Measurements from ENCODE around the gene PAK3.

PAK3 gene

DNA sequence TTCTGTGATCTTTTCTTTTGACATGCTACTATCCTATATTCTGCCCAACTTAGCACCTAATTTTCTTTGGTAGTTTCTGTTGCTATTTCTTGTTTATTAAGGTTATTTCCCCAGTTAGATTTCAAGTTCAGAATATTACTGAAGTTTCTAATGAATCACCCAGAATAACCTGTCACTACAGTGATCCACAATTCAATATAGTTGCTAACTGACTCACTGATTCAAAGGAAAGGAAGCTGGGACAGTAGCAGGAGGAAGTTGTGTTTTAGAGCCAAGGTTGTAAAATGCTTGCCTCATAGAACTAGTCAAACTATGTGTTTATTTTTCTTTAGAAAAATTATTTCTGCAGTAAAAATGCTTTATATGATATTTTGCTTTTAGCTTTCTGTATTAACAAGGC lies 37.4 kb downstream of the PAK3 start:
- no peak for DNase-seq

DNA sequence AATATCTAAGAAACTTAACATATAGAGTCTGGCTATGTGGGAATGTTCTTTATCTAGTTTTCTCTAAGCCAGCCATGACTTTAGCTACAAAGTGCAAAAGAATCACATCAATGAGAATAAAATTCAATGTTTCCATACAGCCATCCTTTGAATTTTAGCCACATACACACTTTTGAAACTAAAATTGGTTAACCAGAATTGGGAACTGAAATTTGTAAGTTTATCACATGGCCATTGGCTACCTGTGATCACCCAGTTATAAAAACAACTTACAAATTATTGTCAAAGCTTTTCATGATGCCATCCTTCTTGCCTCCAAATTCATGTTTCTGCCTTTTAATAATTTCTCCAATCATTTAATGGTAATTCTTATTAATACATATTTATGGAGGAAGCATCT lies 49.9 kb downstream of the PAK3 start:
- DNase-seq, result no peak

DNA sequence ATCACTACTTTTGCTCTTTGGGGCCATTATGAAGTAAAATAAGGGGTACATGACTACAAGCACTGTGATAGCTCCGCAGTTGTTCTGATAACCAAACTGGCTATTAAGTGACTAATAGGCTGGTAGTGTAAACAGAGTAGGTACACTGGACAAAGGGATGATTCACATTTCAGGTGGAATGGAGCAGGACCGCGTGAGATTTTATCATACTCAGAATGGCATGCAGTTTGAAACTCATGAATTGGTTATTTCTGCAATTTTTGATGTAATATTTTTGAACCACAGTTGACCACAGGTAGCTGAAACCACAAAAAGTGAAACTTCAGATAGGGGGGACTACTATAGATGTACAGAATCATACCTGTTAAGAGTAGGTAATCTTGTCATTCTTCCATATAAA lies 55.8 kb downstream of the PAK3 start:
- DNase-seq, result no peak

DNA sequence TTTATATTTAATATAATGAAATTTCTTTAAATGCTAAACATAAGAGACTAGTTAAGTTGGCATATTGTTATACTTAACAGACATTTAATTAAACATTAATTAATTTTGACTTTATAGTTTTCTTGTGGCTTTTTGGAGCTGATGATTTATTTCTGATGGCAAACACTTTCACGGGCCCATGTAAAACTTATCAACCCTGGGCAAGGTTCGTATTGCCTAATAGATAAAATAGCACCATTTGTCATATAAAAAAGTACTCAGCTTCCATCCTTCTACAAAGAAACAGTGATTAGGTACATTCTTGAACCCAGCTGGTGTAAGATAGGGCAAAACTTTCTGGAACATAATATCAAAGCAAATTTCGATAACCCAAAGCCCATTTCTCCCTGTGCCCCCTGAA lies 63.2 kb downstream of the PAK3 start:
- no peak for DNase-seq

DNA sequence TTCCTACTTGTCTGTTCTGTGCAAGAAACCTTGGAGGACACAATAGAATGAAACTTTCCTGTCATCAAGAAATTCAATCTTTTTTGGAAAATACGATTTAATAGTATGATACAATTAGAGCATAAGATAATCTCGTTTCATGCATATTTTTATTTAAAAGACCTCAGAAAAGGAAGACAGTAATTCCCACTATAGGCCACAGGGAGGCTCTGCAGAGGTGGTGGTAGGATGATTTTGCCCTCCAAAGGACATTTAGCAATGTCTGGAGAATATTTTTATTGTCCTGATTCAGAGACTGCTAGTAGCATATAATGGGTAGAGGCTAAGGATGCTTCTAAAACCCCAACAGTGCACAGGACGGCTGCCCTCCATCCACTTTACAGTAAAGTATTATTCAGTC lies 68.7 kb downstream of the PAK3 start:
- DNase-seq, result no peak

DNA sequence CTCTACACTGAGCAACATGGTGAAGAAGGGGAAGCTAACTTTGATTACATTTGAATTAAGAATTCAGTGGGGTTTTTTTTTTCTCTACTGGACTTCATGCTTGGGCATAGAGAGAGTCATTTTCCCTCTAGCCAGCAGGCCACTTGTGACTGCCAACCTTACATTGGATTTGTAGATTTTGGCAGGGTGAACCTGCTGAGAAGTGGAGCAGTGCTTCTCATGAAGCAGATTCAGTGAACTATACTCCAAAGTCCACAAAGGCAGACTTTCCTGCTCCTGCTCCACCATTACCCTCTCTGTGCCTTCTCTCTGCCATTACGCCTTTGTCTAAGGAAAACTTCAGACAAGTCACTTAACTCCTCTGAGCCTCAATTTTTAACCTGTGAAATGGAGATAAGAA lies 69.9 kb downstream of the PAK3 start:
- no peak for DNase-seq

DNA sequence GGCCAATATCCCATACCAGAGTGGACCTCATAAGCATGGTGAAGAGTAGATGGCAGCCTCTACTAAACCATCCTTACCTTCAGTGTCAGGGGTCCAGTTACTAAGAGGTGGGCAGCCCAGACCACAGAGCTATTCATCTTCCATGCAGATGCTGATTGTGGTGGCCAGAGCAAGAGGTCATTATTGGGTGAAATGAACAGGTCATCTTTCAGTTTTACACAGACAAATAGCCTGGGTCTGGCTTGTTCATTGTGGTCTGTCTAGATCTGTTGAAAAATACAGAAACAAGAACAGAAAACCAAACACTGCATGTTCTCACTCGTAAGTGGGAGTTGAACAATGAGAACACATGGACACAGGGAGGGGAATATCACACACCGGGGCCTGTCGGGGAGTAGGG lies 71.3 kb downstream of the PAK3 start:
- no peak for DNase-seq

DNA sequence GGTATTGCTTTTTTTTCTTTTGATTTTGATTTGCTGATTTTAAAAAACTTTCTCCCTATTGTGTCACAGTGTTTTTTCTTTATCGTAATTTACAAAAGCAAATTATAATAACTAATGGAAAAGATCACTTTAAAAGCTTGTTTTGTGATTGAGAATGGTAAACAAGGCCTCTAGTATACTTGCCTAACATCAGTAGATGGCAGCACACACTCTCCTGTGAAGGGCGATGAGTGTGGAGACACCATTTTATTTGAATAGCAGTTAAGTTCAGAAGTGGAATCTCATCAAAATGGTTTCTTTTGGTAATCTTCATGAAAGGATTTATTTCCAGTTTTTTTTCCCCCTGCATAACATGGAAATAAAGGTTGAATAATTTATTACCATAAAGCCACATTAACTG lies 72.3 kb downstream of the PAK3 start:
- no peak for DNase-seq

DNA sequence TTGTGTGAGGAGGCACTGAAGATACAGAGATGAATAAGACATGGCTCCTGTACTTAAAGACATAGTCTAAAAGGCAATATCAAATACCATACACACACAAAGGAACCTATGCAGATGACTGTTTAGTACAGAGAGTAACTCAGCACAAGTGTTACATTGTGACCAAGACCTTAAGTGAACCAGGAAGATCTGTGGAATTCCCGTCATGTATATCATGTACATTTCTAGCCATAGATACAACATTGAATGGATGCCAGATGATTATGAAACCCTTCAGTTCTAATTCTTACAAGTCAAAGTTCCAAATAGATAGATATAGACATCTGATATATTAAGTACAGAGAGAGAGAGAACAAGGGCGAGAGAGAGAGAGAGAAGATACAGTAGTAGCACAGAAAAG lies 73.2 kb downstream of the PAK3 start:
- DNase-seq, result no peak

DNA sequence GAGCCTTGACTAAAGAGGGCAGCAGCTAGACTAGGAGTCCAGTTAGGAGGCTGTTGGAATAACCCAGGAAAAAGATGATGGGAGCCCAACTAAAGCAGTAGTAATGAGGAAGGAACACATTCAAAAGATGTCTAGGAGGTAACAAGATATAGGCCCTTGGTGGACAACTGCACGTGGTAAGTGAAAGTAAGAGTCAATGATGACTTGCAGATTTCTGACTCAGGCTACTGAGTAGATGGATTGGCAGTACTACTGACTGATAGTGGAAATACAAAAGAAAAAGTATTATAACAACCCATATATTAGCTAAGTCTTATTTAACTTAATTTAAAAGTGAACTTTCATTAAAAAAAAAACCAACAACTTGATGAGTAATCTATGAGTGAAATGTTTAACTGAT lies 74.0 kb downstream of the PAK3 start:
- no peak for DNase-seq

DNA sequence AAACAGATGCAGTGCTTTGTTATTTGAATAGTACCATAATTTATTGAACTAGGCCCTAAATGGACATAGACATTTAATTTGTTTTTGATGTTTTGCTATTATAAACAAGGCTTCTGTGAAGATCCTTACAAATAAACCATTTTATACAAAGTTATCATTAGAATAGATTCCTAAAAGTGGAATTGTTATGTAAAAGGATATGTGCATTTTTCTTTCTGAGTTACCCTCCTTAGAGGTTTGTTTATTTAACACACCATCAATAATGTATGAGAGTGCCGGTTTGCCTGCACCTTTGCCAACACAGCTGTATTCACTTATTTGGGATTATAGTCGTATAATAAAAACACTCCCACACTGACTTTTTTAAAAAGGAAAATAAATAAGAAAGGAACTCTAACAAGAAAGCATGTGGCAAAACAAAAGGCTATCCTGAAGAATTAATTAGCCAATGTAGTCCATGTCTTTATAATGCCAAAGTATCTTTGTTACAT lies 84.8 kb downstream of the PAK3 start:
- DNase-seq, result no peak

DNA sequence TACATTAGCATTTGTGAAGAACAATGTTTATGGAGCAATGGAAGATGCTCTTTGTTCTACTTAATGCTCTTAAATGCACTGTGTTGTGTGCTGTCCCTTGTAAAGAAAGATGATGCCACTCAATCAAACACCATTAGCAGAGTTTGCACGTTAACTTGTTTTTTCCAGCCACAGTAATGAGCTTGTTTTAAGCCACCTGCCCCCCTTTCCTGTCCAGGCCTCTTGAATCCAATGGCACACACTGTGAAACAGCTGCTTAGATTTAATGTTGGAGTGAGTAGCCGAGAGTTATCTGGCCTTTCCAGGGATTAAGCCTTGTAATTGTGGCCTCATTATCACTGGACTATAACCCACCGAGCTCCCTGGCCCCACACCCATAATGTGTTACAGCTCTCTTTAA lies 86.0 kb downstream of the PAK3 start:
- no peak for DNase-seq

DNA sequence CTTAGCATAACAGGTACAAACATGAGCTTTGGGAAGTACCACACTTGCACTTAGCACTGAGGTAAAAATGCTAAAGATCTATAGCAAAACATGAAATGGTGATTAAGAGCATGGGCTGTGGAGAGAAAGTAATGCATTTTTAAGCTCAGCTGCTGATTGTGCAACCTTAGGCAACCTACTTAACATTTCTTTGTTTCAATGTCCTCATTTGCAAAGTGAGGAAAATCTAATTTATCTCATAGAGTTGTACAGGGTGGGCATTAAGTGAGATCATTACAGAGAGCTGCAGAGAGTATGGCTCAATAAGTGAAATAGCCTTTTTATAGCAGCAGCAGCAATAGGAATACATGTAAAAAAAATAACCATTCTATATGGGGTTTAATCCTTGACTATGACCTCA lies 87.0 kb downstream of the PAK3 start:
- no peak for DNase-seq

DNA sequence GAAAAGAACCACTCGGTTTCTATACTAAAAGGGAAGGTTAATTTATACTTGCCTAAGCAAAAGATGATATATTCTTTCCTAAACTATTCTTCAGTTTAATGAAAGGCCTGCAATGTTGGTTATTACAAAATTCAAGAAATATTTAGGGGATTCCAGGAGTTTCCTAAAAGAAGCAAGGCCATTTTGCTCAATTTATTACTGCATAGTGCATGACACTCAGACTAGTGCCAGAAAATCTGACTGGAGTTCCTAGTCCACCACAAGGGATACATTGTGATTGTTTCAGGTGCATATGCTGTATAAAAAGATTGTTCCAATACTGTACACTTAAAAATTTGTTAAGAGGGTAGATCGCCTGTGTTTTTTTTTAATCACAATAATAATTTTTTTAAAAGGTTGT lies 95.6 kb downstream of the PAK3 start:
- DNase-seq, result no peak

DNA sequence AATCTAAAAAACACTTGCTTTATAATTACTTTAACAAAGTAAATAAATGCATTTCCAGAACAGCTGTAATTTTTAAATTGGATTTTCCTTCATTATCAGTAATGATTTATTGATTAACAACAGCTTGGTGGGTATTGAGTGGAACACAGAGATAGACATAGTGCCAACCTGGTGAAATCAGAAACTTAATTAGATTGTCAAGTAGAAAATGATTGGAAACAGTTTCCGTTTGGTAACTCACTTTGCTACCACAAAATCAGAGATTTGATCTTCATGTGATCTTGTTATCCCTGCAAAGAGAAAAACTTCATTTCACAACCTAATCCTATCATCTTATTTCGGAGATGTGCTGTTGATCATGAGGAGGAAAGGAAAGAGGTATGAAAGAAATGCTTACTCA lies 103.5 kb downstream of the PAK3 start:
- DNase-seq, result no peak

DNA sequence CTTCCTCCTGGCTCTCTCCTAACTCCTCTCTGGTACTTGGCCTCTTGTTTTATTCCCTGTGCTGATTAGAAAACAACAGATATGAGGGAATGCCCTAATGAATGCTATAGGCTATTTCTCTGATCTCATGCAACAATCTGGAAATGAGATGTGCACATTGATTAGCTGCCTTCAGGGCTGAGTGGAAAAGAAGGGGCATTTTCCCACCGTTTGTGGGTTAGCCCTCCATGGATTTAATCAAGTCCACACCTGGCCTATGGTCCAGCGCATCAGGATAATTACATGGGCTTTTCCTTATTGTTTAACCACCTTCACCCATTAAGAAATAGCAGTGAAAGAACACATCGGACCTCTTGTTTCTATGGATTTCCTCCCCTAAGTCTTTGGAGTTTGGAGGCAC lies 104.3 kb downstream of the PAK3 start:
- no peak for DNase-seq

DNA sequence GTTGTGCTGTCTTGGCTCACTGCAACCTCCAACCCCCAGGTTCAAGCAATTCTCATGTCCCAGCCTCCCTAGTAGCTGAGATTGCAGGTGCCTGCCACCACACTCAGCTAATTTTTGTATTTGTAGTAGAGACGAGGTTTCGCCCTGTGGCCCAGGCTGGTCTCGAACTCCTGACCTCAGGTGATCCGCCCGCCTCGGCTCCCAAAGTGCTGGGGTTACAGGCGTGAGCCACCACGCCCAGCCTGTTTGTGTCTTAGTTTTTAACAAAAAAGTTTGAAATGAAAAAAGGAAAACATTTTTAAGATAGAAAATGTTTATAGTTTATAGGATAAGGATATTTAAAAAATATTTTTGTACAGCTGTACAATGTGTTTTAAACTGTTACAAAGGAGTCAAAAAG lies 111.9 kb downstream of the PAK3 start:
- DNase-seq, result no peak

DNA sequence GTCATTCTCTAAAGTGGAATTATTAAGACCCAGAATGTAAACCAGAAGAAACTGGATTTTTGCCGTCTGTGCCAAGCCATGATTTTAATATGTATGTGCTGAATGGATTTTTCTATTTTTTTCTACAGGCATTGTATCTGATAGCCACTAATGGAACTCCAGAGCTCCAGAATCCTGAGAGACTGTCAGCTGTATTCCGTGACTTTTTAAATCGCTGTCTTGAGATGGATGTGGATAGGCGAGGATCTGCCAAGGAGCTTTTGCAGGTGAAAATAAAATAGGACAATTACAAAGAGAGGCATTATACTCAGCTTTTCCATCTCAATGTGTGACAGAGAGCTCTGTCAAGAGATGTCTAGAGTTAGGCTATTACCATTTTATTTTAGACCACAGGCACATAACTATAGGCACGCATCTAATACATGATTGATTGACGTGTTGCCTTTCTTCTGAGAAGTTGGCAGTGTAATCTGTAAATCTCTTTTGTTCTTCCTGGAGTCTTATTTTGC lies 120.4 kb downstream of the PAK3 start:
- no peak for DNase-seq

DNA sequence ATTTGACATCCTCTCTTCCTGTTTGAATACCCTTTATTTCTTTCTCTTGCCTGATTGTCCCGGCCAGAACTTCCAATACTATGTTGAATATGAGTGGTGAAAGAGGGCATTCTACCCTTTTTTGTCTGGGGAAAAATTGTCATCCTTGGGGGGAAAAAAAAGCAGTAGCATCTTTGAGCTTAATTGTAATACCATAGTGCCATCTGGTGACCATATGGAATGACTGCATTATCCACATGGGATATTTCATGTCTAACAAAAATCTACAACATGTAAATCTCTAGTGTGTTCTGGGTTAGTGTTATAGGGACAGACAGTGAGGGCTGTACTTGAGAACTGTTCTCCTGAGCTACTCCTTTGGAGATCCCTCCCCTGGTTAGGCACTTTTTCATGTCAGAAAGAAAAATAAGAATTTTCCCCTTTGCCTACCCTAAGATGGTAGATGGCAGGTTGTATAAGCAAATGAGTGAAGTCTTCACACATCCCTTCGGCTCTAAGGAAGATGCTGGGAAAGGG lies 148.3 kb downstream of the PAK3 start:
- DNase-seq, result no peak

DNA sequence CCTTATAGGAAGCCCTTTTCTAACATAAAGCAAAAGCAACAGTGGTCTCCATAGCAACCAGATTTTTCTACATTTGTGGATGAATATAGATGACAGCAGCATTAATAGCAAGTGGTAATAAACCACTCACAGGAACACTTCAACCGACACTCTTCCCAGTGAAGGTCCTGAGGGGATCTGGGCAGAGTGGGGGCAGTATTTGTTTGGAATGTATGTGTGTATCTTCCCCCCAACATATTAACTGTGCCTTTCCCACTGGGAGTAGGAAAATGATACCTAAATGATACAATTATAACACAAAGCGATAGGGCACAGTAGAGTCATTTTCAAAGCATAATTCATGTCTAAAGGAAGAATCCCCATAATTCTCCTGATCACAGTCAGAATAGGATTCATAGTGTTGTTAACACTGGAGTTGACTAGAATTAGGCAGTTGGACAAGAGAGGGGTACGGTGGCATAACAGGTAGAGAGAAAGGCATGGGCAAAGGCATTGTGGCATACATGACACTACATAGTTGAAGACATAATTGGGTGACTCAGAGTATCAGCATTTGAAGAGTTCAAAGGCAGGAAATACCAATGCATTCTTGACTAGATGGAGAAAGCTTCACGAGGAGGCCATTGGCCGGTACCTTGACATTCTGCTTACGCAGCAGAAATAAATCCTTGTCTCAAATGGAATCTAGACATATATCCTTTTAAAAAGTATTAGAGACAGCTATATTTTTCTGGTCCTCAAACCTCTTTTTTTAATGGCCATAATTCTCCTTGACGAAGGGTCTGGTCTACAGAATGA lies 159.1 kb downstream of the PAK3 start:
- DNase-seq, result no peak

DNA sequence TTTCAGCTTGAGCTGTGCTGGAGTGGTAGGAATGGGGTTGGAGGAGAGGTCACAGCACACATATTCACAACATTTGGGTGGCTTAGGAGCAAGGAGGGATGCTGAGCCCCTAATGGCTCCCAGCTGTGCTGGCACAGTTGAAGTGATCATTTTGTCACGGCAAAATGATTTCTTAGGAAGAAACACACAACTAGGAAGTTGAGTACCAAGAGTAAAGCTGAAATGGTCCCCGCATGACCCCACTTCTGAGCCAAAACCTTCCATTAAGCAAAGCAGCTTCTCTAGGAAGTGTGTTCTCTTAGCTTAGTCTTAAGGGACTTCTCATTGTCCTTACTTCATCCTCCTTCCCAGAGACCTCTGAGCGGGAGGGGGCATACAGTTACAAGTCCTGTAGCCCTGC lies 161.7 kb downstream of the PAK3 start:
- no peak for DNase-seq

DNA sequence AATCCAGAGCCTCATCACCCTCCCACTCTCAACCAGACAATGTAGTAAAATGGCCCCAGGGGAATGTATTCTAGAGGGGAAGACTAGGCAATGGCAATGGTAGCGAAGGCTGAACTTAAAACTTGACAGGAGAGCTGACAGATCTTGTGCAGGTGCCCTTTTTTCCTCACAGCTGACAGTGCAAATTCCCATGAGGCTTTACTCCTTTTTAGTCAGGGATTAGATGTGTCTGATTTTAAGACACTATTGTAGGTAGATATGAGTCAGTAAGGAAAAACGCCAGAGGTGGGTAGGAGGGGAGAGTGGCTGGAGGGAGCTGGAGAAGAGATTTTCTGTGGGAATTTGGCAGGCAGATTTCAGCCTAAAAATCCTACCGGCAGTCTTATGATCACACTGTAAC lies 163.6 kb downstream of the PAK3 start:
- no peak for DNase-seq

DNA sequence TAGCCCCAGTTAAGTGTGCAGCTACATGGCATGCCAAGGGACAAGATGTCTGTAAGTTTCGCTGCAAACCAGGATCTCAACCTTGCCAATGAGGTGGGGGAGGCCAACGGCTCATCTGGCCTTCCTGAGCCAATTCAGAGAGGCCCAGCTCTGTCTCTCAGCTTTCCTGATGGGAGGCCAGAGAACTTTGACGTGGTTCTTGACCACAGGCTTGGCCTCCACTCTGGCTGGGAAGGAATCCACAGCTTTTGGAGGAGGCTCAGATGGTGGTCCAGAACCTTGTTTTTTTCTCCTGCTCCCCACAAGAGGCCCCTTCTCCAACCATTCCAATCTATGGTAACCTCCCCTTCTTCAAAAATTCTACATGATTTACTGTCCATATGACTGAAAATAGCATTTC lies 164.5 kb downstream of the PAK3 start:
- no peak for DNase-seq

DNA sequence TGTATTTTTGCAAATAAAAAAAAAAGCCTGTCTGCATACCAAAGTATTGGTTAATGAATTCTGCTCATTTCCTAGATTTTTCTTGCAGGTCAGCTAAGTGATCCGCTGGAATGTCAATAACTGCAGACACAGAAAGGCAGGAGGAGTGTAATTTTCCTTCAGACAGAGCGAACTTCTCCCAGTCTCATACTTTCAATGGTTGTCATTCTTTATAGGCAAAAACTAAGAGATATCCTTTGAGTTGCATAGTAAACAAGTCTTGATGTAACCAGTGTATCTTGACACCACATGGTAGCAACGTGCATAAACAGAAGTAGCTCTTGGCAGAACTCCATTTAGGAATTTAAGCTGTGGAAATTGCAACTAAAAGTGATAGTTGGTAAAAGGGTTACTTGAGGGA lies 166.1 kb downstream of the PAK3 start:
- DNase-seq, result no peak

DNA sequence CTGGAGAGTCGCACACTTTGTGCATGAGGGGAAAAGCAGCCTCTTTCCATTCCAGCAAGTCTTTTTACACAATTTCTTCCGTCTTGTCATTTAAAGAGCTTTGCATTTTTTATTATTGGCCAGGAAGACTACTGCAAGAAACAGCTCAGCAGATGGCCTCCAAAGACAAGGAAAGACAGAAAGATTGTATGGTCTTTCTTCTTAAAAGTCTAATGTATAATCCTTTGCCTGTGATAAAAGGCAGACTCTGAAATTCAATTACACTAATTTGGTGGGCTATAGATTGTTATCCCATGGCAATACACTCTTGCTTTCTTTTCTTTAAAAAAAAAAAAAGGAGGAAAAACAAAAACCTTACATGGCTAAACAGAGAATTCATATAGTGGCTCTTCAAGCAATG lies 168.4 kb downstream of the PAK3 start:
- no peak for DNase-seq
